HCT116 (cell line): ENCODE measurements around the gene SIRPB1. TPM values are rescaled to one million over a fixed set of nuclear protein-coding genes. Genes with fewer than 3 reads are reported as not detected.

Experiments
- ATAC-seq: fragments of 200-7000 bp; cut with Tn5 transposase; 2 replicates; pipeline ENCODE4 v1.9.1; 2020; ENCODE audit warnings: mild to moderate bottlenecking, moderate library complexity
- BruUV-seq: library from RNA; stranded (reverse); fragments of 400-500 nt; replicated peaks from 2 replicates; lab custom pipeline; 2021; lab: Mats Ljungman, UMichigan
- CTCF ChIA-PET: fragments of 300-600 bp; sonication (Branson Sonifier 250); formaldehyde crosslinking; loops from one replicate; lab custom pipeline; 2021; ENCODE audit warnings: antibody characterized with exemption; lab: Charles Lee
- POLR2A ChIA-PET: fragments of 300-600, 350-600 bp; sonication (Branson Sonifier 250); formaldehyde crosslinking; loops from one replicate; lab custom pipeline; 2021; ENCODE audit warnings: antibody characterized with exemption; lab: Charles Lee
- RAD21 ChIA-PET, 2 experiments: fragments of 300-600 bp; sonication (Branson Sonifier 250); formaldehyde crosslinking; loops; one replicate each; lab custom pipeline; 2023; ENCODE audit warnings: low total read pairs in 2 of 2; ENCODE audit not compliant: uncharacterized antibody in 2 of 2, unreplicated experiment in 2 of 2, low non-redundant PET in 1 of 2; lab: Charles Lee
- DNase-seq: peaks from one replicate; pipeline ENCODE4 v3.0.0-alpha.2; 2010; ENCODE audit warnings: low read depth, low spot score
- H2AFZ ChIP-seq: fragments of 200-600 bp; shearing (Covaris generic), sonication (generic); 2 replicates; pipeline ENCODE4 v1.6.1; 2017; ENCODE audit warnings: low read depth, mixed run types, mixed read lengths, antibody characterized with exemption, low read length; ENCODE audit not compliant: poor library complexity, severe bottlenecking
- H3K27ac ChIP-seq: 2 replicates; pipeline ENCODE4 v1.5.1; 2012; ENCODE audit warnings: low read depth, low read length
- H3K27me3 ChIP-seq: fragments of 200-600 bp; sonication (generic); 2 replicates; pipeline ENCODE4 v1.6.1; 2016; ENCODE audit warnings: mixed run types, low read length, mixed read lengths; ENCODE audit not compliant: insufficient read depth
- H3K36me3 ChIP-seq, 2 experiments: fragments of 200-500 bp in 1 of 2; fragments of 200-600 bp in 1 of 2; sonication (Bioruptor generic) in 1 of 2; sonication (generic) in 1 of 2; 2 replicates each; pipeline versions ENCODE4 v1.5.1 to v1.6.1; 2014 to 2016; ENCODE audit warnings: low read length in 2 of 2, inconsistent platforms in 1 of 2, mixed read lengths in 1 of 2, mixed run types in 1 of 2; ENCODE audit not compliant: insufficient read depth in 2 of 2, control insufficient read depth in 1 of 2
- H3K4me1 ChIP-seq, 2 experiments: fragments of 200-600 bp in 1 of 2; sonication (generic) in 1 of 2; 2 replicates each; pipeline versions ENCODE4 v1.5.1 to v1.6.1; 2012 to 2017; ENCODE audit warnings: low read length in 2 of 2, inconsistent platforms in 1 of 2, mild to moderate bottlenecking in 1 of 2, mixed read lengths in 1 of 2, mixed run types in 1 of 2, moderate library complexity in 1 of 2; ENCODE audit not compliant: insufficient read depth in 2 of 2, control insufficient read depth in 1 of 2
- H3K4me2 ChIP-seq: fragments of 200-600 bp; sonication (generic); 2 replicates; pipeline ENCODE4 v1.6.1; 2017; ENCODE audit warnings: mixed run types, low read length, mixed read lengths
- H3K4me3 ChIP-seq, 2 experiments: fragments of 200-600 bp in 1 of 2; sonication (generic) in 1 of 2; replicated peaks in 1 of 2; 2 replicates each; pipeline ENCODE4 v1.5.1; 2011 to 2016; ENCODE audit warnings: low read length in 2 of 2, control low read depth in 1 of 2, low read depth in 1 of 2, mild to moderate bottlenecking in 1 of 2, mixed read lengths in 1 of 2, mixed run types in 1 of 2
- H3K79me2 ChIP-seq: fragments of 200-600 bp; sonication (generic); 2 replicates; pipeline ENCODE4 v1.6.1; 2017; ENCODE audit warnings: mild to moderate bottlenecking, mixed run types, low read length, moderate library complexity, mixed read lengths; ENCODE audit not compliant: insufficient read depth
- H3K9ac ChIP-seq: fragments of 200-600 bp; sonication (generic); 2 replicates; pipeline ENCODE4 v1.6.1; 2016; ENCODE audit warnings: low read length, mixed read lengths
- H3K9me2 ChIP-seq: fragments of 200-600 bp; sonication (generic), shearing (Covaris generic); 2 replicates; pipeline ENCODE4 v1.6.1; 2017; ENCODE audit warnings: mixed run types, mild to moderate bottlenecking, moderate library complexity; ENCODE audit not compliant: insufficient read depth
- H3K9me3 ChIP-seq, 2 experiments: fragments of 200-500 bp in 1 of 2; fragments of 200-600 bp in 1 of 2; sonication (Bioruptor generic) in 1 of 2; sonication (generic) in 1 of 2; 2 replicates each; pipeline ENCODE4 v1.6.1; 2014 to 2017; ENCODE audit warnings: low read length in 2 of 2, mixed read lengths in 2 of 2, inconsistent platforms in 1 of 2, low read depth in 1 of 2, mild to moderate bottlenecking in 1 of 2, mixed run types in 1 of 2, moderate library complexity in 1 of 2; ENCODE audit not compliant: control insufficient read depth in 1 of 2, insufficient read depth in 1 of 2
- H4K20me1 ChIP-seq: fragments of 200-600 bp; sonication (generic), shearing (Covaris generic); 2 replicates; pipeline ENCODE4 v1.6.1; 2017; ENCODE audit warnings: mixed run types, mild to moderate bottlenecking, moderate library complexity; ENCODE audit not compliant: insufficient read depth
- SIN3A ChIP-seq: IDR thresholded peaks from 2 replicates; pipeline ENCODE4 v1.6.1; 2012; ENCODE audit warnings: low read depth
- SP1 ChIP-seq: IDR thresholded peaks from 2 replicates; pipeline ENCODE4 v1.6.1; 2012; ENCODE audit warnings: low read depth
- TCF7L2 ChIP-seq: IDR thresholded peaks from 2 replicates; pipeline ENCODE4 v1.7.0; 2011; ENCODE audit warnings: borderline replicate concordance, inconsistent platforms; ENCODE audit not compliant: insufficient read depth, insufficient read length; ENCODE audit errors: extremely low read depth
- ZFX ChIP-seq: fragments of 450-650 bp; IDR thresholded peaks from 2 replicates; pipeline ENCODE4 v1.6.1; 2017
- intact Hi-C: fragments of 100-400 bp; cut with micrococcal nuclease; formaldehyde crosslinking; loops from 2 replicates; pipeline ENCODE4 v1.10.0; 2022
- total RNA-seq: library from RNA; stranded (reverse); gene quantifications from one replicate; pipeline ENCODE4 v1.2.1, GENCODE V29; 2021; ENCODE audit not compliant: unreplicated experiment
- TF ChIP-seq, protein P1 (sequence below): IDR thresholded peaks from 2 replicates; pipeline ENCODE4 v1.6.1; 2012

Gene SIRPB1
- total RNA-seq, 1 experiment from 2014 or later: 1.9 TPM

DNA sequence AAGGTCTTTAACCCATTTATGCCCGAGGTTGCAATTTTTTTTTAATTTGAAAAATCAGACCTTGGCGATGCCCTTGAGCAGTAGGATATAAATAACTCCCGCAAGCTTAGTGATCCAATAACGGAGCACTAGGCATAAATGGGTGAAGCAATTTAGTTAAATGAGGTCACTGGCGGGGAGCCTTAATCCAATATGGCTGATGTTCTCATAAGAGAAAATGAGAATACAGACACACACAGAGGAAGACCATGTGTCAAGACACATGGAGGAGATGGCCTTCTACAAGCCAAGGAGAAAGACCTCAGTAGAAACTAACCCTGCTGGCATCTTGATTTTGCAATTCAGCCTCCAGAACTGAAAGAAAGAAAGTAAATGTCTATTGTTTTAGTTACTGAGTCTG, 37.0 kb upstream of the SIRPB1 start:
- no peaks in the 10 kb centered on the region for H3K9me3 ChIP-seq
- no peak overlapping the region for H3K9ac ChIP-seq
- no peak overlapping the region for H3K27ac ChIP-seq
- no peak overlapping the region for H3K4me3 ChIP-seq
- no peaks in the 10 kb centered on the region for H3K79me2 ChIP-seq
- H3K9me2 ChIP-seq: no peaks in the 10 kb centered on the region
- H3K27me3 ChIP-seq: peaks cover 38% of the 10 kb centered on the region
- intact Hi-C loops: no loop called here
- CTCF ChIA-PET: no interaction called here
- H3K4me2 ChIP-seq: no peak overlapping the region
- RAD21 ChIA-PET: no interaction called here
- no peaks in the 10 kb centered on the region for H3K36me3 ChIP-seq
- no peaks in the 10 kb centered on the region; a peak in 1 of 4 replicates for H3K4me1 ChIP-seq
- DNase-seq (no peak), ATAC-seq (no peak)
- POLR2A ChIA-PET: no interaction called here
- no TSS peak for BruUV-seq
- TF ChIP-seq SIN3A (no peak), ZFX (no peak), TCF7L2 (no peak)
- TF ChIP-seq, protein P1, sequence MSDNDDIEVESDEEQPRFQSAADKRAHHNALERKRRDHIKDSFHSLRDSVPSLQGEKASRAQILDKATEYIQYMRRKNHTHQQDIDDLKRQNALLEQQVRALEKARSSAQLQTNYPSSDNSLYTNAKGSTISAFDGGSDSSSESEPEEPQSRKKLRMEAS: no peak
- no peaks in the 10 kb centered on the region for H4K20me1 ChIP-seq
- H2AFZ ChIP-seq: no peak overlapping the region

DNA sequence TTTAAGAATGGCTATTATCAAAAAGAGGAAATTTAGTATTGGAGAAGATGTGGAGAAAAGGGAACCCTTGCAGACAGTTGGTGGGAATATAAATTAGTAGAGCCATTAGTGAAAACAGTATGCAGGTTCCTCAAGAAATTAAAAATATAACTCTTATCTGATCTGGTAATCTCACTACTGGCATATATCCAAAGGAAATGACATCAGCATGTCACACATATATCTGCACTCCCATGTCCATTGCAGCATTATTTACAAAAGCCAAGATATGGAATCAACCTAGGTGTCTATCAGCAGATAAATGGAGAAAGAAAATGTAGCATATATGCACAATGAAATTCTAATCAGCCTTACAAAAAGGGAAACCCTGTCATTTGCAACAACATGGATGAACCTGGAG, 35.2 kb upstream of the SIRPB1 start:
- intact Hi-C loops: no loop called here
- no peaks in the 10 kb centered on the region for H3K36me3 ChIP-seq
- no peaks in the 10 kb centered on the region; a peak in 1 of 4 replicates for H3K4me1 ChIP-seq
- no peak for ATAC-seq
- ChIA-PET RAD21 (no interaction called here), CTCF (no interaction called here), POLR2A (no interaction called here)
- no peak for TF ChIP-seq SP1
- no peak overlapping the region for H3K4me2 ChIP-seq
- no peaks in the 10 kb centered on the region for H3K9me2 ChIP-seq
- H3K79me2 ChIP-seq: no peaks in the 10 kb centered on the region
- H3K4me3 ChIP-seq: no peak overlapping the region
- no peak for DNase-seq
- BruUV-seq: no TSS peak
- no peaks in the 10 kb centered on the region for H3K9me3 ChIP-seq
- no peak overlapping the region for H3K27ac ChIP-seq
- no peak overlapping the region for H2AFZ ChIP-seq
- H4K20me1 ChIP-seq: no peaks in the 10 kb centered on the region
- no peak overlapping the region for H3K9ac ChIP-seq
- H3K27me3 ChIP-seq: peaks cover 35% of the 10 kb centered on the region
